ENCODE results near the gene CCDC70.

DNA sequence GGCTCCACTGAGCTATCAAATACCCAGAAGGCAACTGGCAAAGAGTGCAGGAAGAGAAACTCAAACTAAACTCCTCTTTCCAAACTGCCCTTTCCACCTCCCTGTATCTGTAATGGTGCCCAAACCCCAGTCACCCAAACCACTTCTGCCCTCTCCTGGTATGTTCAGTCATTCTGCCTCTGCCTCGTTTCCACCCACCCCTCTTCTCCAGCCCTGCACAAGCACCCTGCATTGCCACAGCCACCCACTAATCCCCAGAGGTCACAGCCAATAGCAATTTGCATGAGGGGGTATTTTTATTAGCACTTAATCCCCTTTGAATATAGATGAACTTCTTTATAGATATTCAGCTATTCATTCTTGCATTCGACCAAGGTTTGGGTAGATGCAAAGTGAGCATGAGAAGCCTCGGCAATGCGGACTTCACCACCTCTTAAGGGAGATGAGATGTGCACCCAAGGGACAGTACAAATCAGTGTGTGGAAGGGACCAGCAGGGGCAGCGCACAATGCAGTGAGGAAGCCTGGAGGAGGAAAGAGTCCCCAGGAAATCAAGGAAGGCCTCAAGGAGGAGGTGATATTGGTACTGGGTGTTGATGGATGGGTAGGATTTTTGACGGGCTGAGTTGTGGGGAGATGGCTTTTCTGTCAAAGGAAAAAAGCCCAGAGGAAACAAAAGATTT lies 29.2 kb upstream of the CCDC70 start:
- TF ChIP-seq, protein P1, sequence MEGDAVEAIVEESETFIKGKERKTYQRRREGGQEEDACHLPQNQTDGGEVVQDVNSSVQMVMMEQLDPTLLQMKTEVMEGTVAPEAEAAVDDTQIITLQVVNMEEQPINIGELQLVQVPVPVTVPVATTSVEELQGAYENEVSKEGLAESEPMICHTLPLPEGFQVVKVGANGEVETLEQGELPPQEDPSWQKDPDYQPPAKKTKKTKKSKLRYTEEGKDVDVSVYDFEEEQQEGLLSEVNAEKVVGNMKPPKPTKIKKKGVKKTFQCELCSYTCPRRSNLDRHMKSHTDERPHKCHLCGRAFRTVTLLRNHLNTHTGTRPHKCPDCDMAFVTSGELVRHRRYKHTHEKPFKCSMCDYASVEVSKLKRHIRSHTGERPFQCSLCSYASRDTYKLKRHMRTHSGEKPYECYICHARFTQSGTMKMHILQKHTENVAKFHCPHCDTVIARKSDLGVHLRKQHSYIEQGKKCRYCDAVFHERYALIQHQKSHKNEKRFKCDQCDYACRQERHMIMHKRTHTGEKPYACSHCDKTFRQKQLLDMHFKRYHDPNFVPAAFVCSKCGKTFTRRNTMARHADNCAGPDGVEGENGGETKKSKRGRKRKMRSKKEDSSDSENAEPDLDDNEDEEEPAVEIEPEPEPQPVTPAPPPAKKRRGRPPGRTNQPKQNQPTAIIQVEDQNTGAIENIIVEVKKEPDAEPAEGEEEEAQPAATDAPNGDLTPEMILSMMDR (IDR thresholded peaks at IDR 0.05), result peak; percentile 22
- TF ChIP-seq ZFX (IDR thresholded peaks at IDR 0.05; ENCODE audit: borderline replicate concordance), result no peak
